Mucosa of stomach (tissue), 1 donor: Measurements from ENCODE around the gene DISP3.

Experiments used
- H3K27me3 ChIP-seq: one replicate; pipeline ENCODE4 v1.7.0; 2013; ENCODE audit warnings: mild to moderate bottlenecking, low read length; ENCODE audit not compliant: control insufficient read depth, insufficient read depth
- H3K36me3 ChIP-seq: one replicate; pipeline ENCODE4 v1.7.0; 2013; ENCODE audit warnings: low read length; ENCODE audit not compliant: control insufficient read depth, insufficient read depth
- H3K4me1 ChIP-seq: one replicate; pipeline ENCODE4 v1.7.0; 2013; ENCODE audit warnings: mild to moderate bottlenecking, low read length; ENCODE audit not compliant: control insufficient read depth, insufficient read depth
- H3K4me3 ChIP-seq: one replicate; pipeline ENCODE4 v1.7.0; 2013; ENCODE audit warnings: low read length
- H3K9ac ChIP-seq: one replicate; pipeline ENCODE4 v1.7.0; 2013; ENCODE audit warnings: mild to moderate bottlenecking, low read length, moderate library complexity
- H3K9me3 ChIP-seq: one replicate; pipeline ENCODE4 v1.7.0; 2013; ENCODE audit warnings: mild to moderate bottlenecking, low read length, moderate library complexity; ENCODE audit not compliant: control insufficient read depth
- donor health status: Pancreatic carcinoma.

DISP3 gene, protein sequence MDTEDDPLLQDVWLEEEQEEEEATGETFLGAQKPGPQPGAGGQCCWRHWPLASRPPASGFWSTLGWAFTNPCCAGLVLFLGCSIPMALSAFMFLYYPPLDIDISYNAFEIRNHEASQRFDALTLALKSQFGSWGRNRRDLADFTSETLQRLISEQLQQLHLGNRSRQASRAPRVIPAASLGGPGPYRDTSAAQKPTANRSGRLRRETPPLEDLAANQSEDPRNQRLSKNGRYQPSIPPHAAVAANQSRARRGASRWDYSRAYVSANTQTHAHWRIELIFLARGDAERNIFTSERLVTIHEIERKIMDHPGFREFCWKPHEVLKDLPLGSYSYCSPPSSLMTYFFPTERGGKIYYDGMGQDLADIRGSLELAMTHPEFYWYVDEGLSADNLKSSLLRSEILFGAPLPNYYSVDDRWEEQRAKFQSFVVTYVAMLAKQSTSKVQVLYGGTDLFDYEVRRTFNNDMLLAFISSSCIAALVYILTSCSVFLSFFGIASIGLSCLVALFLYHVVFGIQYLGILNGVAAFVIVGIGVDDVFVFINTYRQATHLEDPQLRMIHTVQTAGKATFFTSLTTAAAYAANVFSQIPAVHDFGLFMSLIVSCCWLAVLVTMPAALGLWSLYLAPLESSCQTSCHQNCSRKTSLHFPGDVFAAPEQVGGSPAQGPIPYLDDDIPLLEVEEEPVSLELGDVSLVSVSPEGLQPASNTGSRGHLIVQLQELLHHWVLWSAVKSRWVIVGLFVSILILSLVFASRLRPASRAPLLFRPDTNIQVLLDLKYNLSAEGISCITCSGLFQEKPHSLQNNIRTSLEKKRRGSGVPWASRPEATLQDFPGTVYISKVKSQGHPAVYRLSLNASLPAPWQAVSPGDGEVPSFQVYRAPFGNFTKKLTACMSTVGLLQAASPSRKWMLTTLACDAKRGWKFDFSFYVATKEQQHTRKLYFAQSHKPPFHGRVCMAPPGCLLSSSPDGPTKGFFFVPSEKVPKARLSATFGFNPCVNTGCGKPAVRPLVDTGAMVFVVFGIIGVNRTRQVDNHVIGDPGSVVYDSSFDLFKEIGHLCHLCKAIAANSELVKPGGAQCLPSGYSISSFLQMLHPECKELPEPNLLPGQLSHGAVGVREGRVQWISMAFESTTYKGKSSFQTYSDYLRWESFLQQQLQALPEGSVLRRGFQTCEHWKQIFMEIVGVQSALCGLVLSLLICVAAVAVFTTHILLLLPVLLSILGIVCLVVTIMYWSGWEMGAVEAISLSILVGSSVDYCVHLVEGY (N-terminal part only)

GRCh38 chr1:11478571-11479374, at the start of gene DISP3:
TSS of gene DISP3 (plus strand) at chr1:11479155. CDS start at chr1:11500993, 21,838 bp downstream.
- Histone ChIP-seq H3K27me3 (peaks cover 59% of the 10 kb centered on the region), H3K36me3 (no peaks in the 10 kb centered on the region), H3K4me3 (no peak within 1 kb of the TSS), H3K9ac (no peak within 1 kb of the TSS), H3K4me1 (peaks cover 3% of the 10 kb centered on the region), H3K9me3 (no peaks in the 10 kb centered on the region)

DNA sequence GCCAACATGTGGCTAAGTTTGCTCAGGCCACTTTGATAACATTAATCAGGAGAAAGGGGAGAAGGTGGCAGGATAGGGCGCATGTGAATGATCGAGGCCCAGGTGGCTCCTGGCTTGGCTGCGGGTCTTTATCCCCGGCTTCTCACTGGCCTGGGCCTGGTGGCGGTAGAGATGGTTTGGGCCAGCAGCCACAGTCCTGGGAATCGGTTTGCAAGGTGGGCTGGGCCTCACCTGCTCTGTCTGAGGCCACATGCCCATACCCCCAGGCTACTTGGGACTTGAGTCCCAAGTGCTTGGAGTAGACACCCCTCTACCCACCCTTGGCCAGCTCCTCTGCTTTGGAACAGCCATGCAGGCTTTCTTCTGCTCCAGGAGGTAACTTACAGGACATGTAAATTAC, 49.7 kb upstream of the DISP3 start:
- no peaks in the 10 kb centered on the region for H3K9me3 ChIP-seq
- no peaks in the 10 kb centered on the region for H3K27me3 ChIP-seq
- no peaks in the 10 kb centered on the region for H3K36me3 ChIP-seq
- no peak overlapping the region for H3K4me3 ChIP-seq
- no peak overlapping the region for H3K9ac ChIP-seq
- no peaks in the 10 kb centered on the region for H3K4me1 ChIP-seq

DNA sequence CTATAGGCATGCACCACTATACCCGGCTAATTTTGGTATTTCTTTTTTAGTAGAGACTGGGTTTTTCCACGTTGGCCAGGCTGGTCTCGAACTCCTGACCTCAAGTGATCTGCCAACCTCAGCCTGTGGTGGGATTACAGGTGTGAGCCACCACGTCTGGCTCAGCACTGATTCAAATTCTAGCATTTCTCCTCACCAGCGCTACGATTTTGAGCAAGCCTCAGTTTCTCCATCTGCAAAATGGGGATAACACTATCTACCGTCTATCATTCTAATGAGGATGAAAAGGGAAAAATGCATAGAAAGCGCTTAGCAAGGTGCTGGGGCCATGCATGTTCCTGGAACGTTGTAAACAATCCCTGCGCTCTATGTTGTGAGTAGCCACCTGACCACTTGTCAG, 49.0 kb upstream of the DISP3 start:
- no peaks in the 10 kb centered on the region for H3K9me3 ChIP-seq
- no peak overlapping the region for H3K4me3 ChIP-seq
- no peak overlapping the region for H3K9ac ChIP-seq
- no peaks in the 10 kb centered on the region for H3K36me3 ChIP-seq
- H3K4me1 ChIP-seq: no peaks in the 10 kb centered on the region
- H3K27me3 ChIP-seq: no peaks in the 10 kb centered on the region

- no peak overlapping the region for H3K4me3 ChIP-seq
- no peaks in the 10 kb centered on the region for H3K36me3 ChIP-seq
- H3K9me3 ChIP-seq: no peaks in the 10 kb centered on the region
Measured at GRCh38 chr1:11431941-11432507, 46.9 kb upstream of the DISP3 start.

DNA sequence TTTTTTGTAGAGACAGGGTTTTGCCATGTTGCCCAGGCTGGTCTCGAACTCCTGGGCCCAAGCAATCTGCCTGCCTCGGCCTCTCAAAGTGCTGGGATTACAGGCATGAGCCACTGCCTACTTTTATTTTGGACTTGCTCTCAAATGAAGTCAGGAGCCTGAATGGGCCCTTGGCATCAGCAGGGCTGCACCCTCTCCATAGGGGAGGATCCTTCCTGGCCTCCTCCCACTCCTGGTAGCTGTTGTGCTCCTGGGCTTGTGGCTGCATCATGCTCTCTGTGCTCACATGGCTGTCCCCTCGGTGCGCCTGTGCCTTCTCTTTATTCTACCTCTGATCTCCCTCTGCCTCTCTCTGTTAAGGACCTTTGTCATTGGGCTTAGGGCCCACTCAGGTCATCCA, 46.4 kb upstream of the DISP3 start:
- H3K27me3 ChIP-seq: no peaks in the 10 kb centered on the region
- no peaks in the 10 kb centered on the region for H3K36me3 ChIP-seq
- no peaks in the 10 kb centered on the region for H3K4me1 ChIP-seq
- no peaks in the 10 kb centered on the region for H3K9me3 ChIP-seq
- H3K9ac ChIP-seq: no peak overlapping the region
- H3K4me3 ChIP-seq: no peak overlapping the region

More at GRCh38 chr1:11431941-11432507, 46.9 kb upstream of the DISP3 start:
- no peak overlapping the region for H3K9ac ChIP-seq
- H3K4me1 ChIP-seq: no peaks in the 10 kb centered on the region
- H3K27me3 ChIP-seq: no peaks in the 10 kb centered on the region

GRCh38 chr1:11434501-11434900, 44.5 kb upstream of the DISP3 start:
- H3K9ac ChIP-seq: no peak overlapping the region
- no peaks in the 10 kb centered on the region for H3K9me3 ChIP-seq
- H3K36me3 ChIP-seq: no peaks in the 10 kb centered on the region
- H3K4me3 ChIP-seq: no peak overlapping the region
- no peaks in the 10 kb centered on the region for H3K27me3 ChIP-seq
- H3K4me1 ChIP-seq: no peaks in the 10 kb centered on the region

DNA sequence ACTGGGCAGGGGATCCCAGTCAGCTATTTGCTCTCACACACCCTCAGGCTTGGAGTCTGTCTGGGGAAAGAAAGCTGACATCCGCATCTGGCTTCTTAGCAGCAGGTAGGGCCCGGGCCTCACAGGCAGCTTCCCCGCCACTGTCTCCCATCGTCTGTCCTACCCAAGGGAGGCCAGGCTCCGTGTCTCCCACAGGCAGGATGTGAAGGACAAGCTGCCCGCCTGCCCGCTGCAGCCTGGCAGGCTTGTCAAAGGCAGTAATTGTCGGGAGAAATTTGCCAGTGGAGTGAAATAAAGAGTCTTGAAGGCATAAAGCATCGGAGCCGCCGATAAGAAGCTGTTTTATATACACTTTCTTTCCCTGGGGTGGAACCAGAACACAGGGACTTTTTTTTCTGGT, 44.0 kb upstream of the DISP3 start:
- Histone ChIP-seq H3K9me3 (no peaks in the 10 kb centered on the region), H3K9ac (no peak overlapping the region), H3K4me1 (no peaks in the 10 kb centered on the region), H3K36me3 (no peaks in the 10 kb centered on the region), H3K27me3 (no peaks in the 10 kb centered on the region), H3K4me3 (no peak overlapping the region)

DNA sequence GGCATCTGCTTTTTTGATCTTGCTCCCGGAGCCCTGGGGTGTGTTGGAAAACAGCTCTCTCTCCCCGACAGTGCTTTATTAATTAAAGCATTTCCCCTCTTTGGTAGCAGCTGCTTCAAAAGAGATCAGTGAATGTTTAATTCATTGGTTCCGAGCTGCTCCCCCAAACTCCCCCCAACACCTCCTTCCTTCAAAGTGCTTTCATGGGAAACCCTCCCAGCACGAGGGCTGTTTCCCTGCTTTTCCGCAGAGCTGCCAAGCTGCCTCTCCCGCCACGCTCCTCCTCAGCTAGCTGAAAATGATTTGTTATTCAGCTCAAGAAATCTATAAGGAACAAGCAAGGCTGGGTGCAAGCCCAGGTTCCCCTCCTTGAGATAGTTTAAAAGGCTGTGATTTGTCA, 40.0 kb upstream of the DISP3 start:
- no peaks in the 10 kb centered on the region for H3K4me1 ChIP-seq
- H3K9ac ChIP-seq: no peak overlapping the region
- H3K9me3 ChIP-seq: no peaks in the 10 kb centered on the region
- H3K4me3 ChIP-seq: no peak overlapping the region
- no peaks in the 10 kb centered on the region for H3K36me3 ChIP-seq
- peaks cover 3% of the 10 kb centered on the region for H3K27me3 ChIP-seq

- Histone ChIP-seq H3K4me3 (no peak overlapping the region), H3K9me3 (no peaks in the 10 kb centered on the region), H3K4me1 (no peaks in the 10 kb centered on the region), H3K36me3 (no peaks in the 10 kb centered on the region), H3K27me3 (peaks cover 5% of the 10 kb centered on the region), H3K9ac (no peak overlapping the region)
Measured at GRCh38 chr1:11441211-11441952, 37.6 kb upstream of the DISP3 start.

DNA sequence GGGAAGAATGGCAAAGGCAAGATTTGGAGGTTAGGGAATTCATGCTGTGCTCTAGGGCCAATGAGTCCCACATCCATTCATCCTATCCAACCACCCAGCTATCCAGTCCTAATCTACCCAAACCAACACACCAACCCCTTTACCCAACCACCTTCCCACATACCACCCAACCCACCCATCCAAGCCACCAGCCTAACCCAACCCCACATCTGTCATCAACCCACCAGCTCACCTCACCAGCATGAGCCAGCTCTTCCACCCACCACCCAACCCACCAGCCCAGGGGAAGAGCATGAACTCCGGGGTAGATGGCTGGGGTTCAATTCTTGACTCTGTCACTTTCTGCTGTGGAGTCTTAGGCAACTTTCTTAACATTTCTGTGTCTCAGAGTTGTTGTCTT, 35.9 kb upstream of the DISP3 start:
- no peaks in the 10 kb centered on the region for H3K36me3 ChIP-seq
- H3K9ac ChIP-seq: no peak overlapping the region
- H3K4me1 ChIP-seq: no peaks in the 10 kb centered on the region
- H3K27me3 ChIP-seq: peaks cover 8% of the 10 kb centered on the region
- H3K9me3 ChIP-seq: no peaks in the 10 kb centered on the region
- no peak overlapping the region for H3K4me3 ChIP-seq
